C4-2B (cell line): ENCODE data around the gene PHLPP1.

Experiments
- CTCF ChIP-seq: fragments of 450-650 bp; conservative IDR thresholded peaks from 2 replicates; pipeline ENCODE4 v1.5.1; 2017; ENCODE audit warnings: mild to moderate bottlenecking
- ZFX ChIP-seq: fragments of 450-650 bp; IDR thresholded peaks from 2 replicates; pipeline ENCODE4 v1.6.1; 2017

GRCh38 chr18:62670573-62670972 lies 44.8 kb upstream of the PHLPP1 start:
- TF ChIP-seq CTCF (no peak), ZFX (no peak)
